ENCODE results near the gene AP1S1.

GRCh38 chr7:101206665-101207042, 52.4 kb downstream of the AP1S1 start:
- no peak for TF ChIP-seq CTCF (IDR thresholded peaks at IDR 0.05)
- TF ChIP-seq POLR2A (IDR thresholded peaks at IDR 0.05), result no peak
- no peak for TF ChIP-seq POLR2AphosphoS5 (IDR thresholded peaks at IDR 0.05)

Data from breast epithelium (tissue), 3 donors.